NCI-H2227 (cell line): ENCODE results near the gene INCENP.

ENCODE experiments used
- DNase-seq: peaks from one replicate; lab custom pipeline; 2025; ENCODE audit not compliant: unreplicated experiment; lab: John Stamatoyannopoulos, UW

The INCENP gene

GRCh38 chr11:62124186-62125113 is 639 bp downstream of the INCENP start:
- peak; percentile 39 for DNase-seq

- DNase-seq = no peak
Measured at GRCh38 chr11:62125316-62125715, 1.5 kb downstream of the INCENP start.

GRCh38 chr11:62125881-62126280 is 2.1 kb downstream of the INCENP start:
- no peak for DNase-seq

GRCh38 chr11:62127426-62127825 is 3.6 kb downstream of the INCENP start:
- DNase-seq = no peak

GRCh38 chr11:62127941-62128770 is 4.3 kb downstream of the INCENP start:
- no peak for DNase-seq

- no peak for DNase-seq
Measured at GRCh38 chr11:62128835-62129234, 5.0 kb downstream of the INCENP start.

- DNase-seq = no peak
Measured at GRCh38 chr11:62129590-62130282, 5.9 kb downstream of the INCENP start.

- DNase-seq = no peak
Measured at GRCh38 chr11:62130283-62131169, 6.7 kb downstream of the INCENP start.

- DNase-seq = no peak
Measured at GRCh38 chr11:62131170-62131464, 7.3 kb downstream of the INCENP start.

- DNase-seq = no peak
Measured at GRCh38 chr11:62132191-62132590, 8.4 kb downstream of the INCENP start.

- DNase-seq = no peak
Measured at GRCh38 chr11:62132689-62133293, 9.0 kb downstream of the INCENP start.

GRCh38 chr11:62133328-62134065 is 9.7 kb downstream of the INCENP start:
- no peak for DNase-seq

- no peak for DNase-seq
Measured at GRCh38 chr11:62137276-62137861, 13.6 kb downstream of the INCENP start.

GRCh38 chr11:62137881-62138629 is 14.2 kb downstream of the INCENP start:
- DNase-seq = no peak

- no peak for DNase-seq
Measured at GRCh38 chr11:62138630-62139425, 15.0 kb downstream of the INCENP start.

GRCh38 chr11:62139526-62140303 is 15.9 kb downstream of the INCENP start:
- no peak for DNase-seq
